NCI-H524 (cell line): Measurements from ENCODE around the gene TUFT1.

Experiments
- DNase-seq, 2 experiments: peaks; one replicate each; lab custom pipeline; 2025; lab: John Stamatoyannopoulos, UW

Gene TUFT1

DNA sequence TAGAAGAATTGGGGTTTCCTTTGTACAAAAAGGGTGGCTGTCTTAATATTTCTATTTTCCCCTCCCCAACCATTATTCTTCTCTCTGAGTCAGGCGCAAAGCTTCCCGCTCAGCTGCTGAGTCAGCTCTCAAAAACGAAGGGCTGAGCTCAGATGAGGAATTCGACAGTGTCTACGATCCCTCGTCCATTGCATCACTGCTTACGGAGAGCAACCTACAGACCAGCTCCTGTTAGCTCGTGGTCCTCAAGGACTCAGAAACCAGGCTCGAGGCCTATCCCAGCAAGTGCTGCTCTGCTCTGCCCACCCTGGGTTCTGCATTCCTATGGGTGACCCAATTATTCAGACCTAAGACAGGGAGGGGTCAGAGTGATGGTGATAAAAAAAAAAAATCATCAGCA is 3.0 kb upstream of the TUFT1 start:
- no peak for DNase-seq

DNA sequence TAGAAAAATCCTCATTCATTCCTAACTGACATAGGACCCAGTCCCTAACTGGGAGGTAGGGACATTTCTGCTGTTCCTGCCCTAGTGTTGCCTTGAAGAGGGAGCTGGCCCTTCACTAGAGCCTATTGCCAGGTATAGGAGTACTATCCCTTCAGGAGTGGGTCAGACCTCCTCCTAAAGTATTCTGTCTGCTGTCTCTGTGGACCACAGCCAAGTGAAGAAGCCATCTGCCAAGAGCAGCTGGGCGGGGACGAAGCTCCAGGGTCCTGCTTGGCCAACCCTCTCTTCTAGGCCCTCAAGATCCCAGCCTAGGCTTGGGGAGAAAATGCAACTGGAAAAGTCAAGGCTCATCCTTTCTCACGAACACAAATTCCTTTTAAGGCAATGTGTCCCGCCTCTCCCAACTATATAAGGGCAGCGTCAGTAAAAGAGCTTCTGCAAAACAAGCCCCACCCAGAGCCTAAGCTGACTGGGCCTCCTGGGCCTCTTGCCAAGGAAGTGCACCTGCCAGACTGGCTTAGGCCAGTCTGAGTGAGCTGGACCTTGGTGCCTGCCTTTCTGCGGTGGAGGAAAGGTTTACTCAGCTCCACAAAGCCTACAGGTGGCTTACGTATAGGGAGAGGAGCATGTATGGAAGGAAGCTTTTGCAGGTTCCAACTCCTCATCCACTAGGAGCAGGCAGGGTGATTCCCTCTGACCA is 638 bp upstream of the TUFT1 start:
- peak; percentile 83 to 90 for DNase-seq

DNA sequence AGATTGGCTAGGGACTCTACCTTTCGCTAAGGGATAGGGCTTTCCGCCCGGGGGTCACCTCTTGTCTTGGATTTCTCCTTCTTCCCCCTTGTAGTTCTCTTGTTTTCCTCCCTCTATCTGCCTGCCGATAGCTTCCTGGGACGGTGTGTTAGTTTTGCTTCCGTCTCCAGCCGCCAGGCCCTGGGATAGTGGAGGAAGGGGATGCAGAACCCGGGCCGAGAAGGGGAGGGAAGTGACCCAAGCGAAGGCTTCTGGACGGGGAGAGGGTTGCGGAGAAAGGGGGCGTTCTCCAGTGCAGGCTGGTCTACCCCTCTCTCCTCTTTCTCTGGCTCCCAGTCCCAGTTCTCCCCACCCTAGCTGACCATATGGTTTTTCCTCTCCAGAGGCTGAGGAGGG is 871 bp downstream of the TUFT1 start:
- DNase-seq = peak; percentile 55 to 76

DNA sequence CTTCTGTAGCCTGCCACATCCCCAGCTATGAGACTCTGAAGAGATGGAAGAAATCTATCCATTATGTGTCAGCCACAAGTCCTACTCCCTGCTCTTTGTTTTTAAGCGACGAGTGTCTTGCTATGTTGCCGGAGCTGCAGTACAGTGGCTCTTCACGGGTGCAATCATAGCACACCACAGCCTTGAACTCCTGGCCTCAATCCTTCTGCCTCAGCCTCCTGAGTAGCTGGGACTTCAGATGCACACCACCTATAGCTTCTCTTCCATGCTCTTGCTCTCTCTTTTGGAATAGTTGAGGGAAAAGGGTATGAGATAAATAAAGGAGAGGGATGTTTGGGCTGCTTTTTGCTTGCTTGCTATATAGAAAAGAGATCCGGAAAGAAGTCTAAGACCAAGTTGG is 1.6 kb downstream of the TUFT1 start:
- DNase-seq = no peak

DNA sequence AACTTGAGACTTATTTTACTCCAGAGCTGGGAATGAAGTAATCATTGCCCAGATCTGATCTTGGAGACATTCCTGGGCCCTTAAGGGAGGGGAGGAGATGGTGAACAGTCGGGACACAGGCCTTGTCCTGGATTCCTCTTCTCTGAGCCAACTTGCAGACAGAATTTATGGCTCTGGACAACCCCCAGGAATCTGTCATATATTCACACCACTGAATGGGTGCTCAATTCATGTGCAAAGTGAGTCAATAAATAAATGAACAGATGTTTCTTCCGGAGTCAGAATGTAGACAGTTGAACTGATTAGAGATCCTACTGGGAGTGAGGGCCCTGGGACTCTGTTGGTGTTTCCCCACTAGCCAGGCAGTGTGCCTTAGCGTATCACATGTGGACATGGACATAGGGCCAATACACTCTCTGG is 2.6 kb downstream of the TUFT1 start:
- DNase-seq = peak in 1 of 2 experiments; percentile 13

DNA sequence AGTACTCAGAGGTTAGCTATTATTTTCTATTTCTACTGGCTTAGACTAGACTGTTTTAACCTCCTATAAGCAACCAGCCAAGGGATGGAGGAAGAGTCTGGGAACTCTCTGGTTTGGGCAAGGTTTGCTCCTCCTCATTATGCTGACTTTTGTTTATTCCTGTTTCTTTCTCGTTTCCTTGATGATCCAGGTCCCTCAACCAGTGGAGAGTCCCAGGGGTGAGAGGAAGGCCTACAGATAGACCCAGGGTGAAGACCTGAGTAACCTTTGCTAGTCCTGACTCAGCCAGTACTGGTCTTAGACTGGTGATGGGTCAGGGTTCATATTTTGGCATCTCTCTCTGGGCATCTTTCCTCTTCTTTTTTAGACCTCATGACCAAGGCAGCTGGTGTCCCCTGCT is 5.4 kb downstream of the TUFT1 start:
- no peak for DNase-seq

DNA sequence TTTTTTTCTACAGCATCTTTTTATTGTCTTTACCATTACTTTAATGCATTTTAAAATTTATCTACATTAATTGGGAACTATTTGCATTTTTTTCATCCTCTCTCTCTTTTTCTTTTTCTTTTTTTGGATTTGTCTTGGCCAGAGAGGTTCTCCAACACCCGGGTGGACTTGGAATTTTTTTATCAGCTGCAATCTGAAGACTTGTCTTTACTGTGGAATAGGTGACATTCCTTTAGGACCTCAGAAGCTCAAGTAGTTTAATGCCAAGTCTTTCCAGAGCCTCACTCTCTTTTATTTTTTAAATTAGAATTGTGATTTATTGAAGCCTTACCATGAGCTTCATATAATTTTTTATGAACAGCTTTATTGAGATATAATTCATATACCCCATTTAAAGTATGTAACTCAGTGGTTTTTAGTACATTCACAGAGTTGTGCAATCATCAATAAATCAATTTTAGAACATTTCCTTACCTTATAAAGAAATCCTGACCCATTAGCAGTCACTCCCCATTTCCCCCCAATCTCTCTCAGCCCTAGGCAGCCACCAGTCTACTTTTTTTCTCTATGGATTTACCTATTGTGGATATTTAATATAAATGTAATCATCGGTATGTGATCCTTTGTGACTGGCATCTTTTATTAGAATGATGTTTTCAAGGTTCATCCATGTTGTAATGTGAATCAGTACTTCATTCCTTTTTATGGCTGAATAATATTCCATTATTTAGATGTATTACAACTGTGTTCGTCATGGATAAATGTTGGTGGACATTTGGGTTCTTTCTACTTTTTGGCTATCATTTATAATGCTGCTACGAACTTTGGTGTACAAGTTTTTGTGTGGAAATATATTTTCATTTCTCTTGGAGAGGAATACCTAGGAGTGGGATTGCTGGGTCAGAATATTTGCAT is 6.2 kb downstream of the TUFT1 start:
- DNase-seq = no peak

DNA sequence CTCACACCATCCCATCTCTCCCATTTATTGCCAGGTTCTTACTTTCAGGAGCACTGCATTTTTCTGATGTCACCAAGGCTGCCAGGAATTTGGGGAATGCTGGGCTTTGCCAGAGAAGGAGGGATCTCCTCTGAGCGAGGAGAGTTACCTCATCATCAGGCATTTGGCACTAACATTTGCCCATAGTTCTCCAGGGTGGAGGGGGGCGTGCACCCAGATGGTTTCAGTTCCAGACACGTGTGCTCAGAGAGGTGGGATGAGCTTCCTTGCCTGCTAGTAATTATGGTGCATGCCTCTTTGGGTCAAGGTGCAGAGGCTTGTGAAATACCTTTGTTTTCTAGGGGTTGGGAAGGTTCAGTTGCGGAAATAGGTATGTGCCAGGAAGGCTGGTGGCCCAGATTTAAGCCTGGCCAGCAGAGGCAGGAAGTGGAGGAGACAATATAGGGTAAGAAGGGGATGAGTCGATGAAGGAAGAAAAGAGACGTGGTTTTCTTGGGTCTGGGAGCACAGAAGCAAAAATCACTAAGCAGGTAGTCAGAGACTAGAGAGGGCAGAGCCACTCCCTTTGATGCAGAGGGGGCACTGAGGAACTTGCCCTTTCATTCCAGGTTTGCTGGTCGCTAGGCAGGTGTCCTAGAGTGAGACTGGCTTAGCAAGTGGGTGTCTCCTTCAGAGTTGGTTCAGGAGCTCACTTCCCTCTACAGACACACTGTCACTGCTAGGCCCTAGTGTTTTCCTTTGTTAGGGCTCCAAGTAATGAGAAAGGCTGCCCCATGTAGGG is 7.2 kb downstream of the TUFT1 start:
- no peak for DNase-seq

DNA sequence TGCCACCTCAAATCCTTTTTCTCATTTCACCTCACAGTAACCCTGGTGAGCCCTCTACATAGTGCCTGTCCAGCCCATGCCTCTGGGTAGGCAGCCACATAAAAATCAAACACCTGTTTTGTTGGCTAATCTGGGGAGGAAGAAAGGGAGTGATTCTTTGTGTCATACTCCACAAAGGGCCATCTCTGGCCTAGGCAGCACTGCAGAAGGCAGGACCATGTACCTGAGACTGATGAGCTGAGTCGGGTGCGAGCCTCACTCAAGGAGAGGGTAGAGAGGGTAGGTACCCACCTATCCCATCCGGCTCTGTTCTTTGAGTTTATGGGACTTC is 7.8 kb downstream of the TUFT1 start:
- no peak for DNase-seq

DNA sequence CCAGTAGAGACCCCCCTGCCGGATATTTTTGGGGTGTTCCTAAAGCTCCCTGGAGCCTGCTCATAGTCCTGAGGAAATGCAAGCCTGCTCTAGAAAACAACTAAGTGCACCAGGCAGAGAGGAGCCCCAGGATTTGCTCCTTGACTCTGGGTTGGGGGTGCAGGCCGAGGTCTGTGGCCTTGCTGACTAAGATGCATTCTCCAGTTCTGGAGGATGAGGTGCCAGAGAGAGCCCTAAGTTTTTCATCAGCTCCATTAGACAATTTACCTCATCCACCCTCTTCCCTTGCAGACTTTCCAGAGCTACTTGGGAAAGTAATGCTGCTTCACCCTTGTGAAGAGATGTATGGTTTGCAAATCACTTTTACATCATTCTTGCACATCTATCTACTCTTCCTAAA is 9.1 kb downstream of the TUFT1 start:
- DNase-seq = no peak

DNA sequence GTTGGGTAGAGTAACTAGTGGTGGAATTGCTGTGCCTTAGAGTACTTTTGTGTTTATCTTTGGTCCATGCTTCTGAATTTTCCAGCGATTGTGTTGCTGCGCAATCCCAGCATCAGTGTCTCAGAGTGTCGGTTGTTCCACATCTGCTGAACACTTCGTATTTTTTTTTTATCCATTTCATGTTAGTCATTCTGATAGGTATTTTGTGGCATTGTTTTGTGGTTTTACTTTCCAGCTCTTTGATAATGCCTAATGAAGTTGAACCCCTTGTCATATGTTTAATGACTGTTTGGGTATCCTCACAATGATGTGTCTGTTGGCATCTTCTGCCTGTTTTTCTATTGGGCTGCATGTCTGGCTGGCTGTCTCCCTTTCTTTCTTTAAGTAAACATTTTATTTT is 13.6 kb downstream of the TUFT1 start:
- DNase-seq = no peak

DNA sequence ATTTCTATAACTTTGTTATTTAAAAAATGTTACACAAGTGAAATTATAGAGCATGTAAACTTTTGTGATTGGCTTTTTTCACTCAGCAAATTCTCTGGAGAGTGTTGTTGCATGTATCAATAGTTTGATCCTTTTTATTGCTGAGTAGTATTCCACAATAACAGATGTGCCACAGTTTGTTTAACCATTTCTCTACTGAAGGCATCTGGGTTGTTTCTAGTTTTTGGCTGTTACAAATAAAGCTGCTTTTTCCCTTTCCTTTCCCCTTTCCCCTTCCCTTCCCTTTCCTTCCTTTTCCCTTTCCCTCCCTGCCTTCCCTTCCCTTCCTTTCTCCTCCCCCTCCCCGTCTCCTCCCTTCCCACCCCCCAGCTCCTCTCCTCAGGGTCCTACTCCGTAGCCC is 15.9 kb downstream of the TUFT1 start:
- no peak for DNase-seq

DNA sequence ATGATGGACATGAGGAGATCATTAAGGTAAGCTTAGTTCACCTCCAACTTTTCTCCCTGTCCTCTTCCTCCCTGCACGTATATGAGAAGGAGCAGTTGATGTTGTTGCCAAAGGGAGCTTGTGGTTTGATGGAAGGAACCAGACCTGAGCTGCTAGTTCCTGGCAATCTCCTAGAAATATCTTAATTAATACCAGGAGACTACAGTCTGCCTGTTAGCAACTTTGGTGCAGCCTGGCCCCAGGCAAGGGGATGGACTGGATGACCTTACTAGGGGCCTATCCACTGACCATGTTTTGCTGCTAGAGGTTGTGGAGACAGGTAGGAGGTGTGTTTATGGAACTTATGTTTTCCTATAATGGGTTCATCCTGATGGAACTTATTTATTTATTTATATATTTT is 22.6 kb downstream of the TUFT1 start:
- DNase-seq = no peak

DNA sequence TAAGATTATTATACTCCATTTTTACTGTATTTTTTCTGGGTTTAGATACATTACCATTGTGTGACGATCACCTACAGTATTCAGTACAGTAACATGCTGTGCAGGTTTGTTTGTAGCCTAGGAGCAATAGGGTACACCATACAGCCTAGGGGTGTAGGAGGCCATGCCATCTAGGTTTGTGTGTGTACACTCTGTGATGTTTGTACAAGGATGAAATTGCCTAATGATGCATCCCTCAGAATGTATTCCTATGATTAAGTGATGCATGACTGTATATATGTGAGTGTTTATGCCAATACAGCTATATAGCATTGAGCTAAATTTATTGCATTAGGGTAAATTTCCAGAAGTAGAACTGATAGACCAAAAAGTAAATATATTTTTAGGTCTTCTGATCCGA is 23.3 kb downstream of the TUFT1 start:
- no peak for DNase-seq

DNA sequence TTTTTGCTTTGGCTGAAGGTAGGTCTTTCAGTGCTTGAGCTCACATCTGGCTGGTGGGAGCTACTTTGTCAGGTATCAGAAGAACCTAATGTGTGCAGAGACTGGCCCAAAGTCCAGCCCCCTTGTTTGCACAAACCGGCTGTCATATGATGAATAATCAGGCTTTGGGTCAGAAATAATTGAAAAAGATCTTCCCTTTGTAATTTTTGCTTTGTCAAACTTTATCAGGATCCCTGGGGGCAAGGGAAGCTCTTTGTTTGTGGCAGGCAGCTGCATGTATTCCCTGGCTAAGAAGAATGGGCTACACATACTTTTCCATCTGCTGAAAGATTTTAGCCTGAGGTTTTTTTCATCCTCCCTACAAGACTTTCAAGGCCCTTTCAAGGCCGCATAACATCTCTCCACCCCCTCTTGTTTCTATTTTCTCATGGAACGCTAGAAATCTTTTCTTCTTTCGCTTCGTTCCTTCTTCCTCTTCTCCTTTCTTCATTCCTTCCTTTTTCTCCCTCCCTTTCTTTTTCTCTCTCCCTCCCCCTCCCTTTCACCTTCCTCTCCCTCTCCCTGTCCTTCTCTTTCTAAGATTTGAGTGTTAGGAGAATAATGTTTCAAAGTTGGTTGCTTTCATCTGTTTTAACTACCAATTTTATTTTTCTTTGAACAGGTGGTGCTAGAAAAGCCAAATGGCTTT is 25.5 kb downstream of the TUFT1 start:
- DNase-seq = no peak

DNA sequence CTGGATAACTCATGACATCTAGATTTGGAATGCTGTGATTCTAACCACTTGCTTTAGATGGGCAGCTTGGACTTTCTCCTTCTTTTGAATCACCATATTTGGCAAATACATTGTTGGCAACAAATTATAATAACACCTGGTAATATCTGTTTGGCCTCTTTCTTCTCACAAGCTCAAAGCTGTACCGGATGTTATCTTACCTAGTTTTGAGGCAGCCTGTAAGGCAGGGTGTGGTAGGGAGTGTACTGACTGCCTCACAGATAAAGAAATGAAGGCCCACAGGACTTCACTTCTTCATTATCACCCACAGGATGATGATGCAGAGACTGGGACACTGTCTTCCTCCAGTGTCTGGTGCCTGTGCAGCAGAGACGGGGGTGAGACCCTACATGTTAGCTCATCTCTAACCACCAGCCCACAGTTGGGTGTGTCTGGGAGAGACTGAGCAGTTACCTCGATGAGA is 28.5 kb downstream of the TUFT1 start:
- DNase-seq = no peak

DNA sequence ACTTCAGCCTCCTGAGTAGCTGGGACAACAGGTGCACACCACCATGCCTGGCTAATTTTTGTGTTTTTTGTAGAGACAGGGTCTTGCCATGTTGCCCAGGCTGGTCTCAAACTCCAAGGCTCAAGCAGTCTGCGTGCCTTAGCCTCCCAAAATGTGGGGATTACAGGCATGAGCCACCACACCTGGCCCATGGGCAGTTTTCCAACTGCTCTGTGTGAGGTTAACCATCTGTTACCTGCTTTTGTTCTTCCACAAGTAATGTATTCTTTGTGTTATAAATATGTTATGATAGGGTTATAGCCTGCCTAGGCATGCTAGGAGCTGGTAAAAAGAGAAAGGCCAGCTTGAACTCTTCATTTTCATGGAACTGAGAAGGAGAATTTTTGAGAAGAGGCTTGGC is 30.7 kb downstream of the TUFT1 start:
- peak; percentile 35 to 84 for DNase-seq

DNA sequence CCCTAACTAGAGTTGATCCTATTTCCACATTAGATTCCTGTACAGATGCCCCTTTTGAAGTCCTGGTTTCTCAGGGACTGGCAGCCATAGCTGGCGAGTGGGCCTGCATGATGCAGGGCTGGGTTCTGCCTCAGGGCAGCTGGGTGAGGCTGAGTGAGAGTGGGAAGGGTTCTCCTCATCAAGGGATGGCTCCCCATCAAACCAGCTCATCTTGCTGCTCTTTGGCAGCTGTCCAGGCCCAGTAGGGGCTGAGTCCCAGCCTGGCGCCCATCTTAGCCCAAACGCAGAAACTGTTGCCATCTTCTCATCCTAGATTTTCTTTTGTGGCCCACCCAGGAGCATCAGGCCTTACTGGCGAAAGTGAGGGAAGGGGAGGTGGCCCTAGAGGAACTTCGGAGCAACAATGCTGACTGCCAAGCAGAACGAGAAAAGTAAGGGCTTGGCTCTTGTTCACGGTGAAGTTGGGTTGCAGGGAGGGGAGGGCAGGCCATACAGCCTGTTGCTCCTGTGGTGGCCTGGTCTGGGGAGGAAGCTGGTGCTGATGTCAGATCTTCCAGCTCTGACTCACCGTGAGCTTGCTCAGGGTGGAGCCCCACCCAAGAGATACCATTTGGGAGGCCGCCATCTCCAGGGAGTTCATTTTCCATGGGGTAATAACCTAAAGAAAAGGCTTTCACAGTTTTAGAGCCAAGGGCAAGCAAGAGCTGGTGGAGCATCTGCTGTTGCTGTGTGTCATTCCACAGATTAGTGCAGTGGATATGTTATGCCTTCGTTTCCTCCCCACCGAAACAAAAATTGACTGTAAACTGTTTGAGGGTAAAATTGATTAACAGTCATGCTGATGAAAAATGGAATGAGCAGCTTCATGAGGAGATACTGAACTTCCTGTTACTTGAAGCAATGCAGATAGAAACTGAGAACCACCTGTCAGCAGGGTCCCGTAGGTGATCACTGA is 34.7 kb downstream of the TUFT1 start:
- DNase-seq = no peak

DNA sequence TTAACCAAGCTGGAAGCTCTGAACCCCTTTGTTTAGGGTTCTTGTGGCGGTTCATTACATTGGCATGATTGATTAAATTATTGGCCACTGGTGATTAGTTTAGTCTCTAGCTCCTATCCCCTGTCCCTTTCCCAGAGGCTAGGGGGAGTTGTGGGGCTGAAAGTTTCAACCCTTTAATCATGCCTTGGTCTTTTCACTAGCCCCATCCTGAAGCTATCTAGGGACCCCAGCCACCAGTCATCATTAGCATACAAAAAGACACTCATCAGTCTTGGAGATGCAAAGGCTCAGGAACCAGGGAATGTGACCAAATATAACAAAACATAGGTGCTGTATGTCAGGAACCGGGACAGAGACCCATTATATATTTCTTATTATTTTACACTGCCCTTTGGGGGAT is 37.1 kb downstream of the TUFT1 start:
- no peak for DNase-seq

DNA sequence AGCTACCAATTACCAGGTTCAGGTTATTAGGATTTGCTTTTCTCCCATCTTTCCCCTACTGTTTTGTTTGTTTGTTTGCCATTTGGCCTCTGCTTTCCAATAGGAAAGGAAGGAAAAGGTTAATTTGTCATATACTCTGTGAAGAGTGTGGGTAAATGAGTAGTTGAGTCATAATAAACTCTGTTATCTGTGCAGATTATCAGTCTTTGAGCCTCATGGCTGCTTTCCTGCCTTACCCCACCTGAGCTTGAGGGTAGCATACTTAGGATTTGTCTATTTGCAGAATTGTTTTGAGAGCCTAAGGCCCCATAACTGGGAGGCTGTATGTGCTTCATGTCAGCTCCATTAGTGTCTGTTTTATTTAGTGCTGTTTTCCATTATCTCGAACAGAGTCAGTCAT is 38.8 kb downstream of the TUFT1 start:
- no peak for DNase-seq
